MM.1S (cell line): Measurements from ENCODE around the gene NASP.

Experiments used
- EZH2 ChIP-seq: fragments of 300-600 bp; sonication (generic); optimal IDR thresholded peaks from 2 replicates; pipeline ENCODE3; 2017; ENCODE audit warnings: low read depth, mild to moderate bottlenecking, antibody characterized with exemption, low read length, mixed read lengths
- TF ChIP-seq, protein P1 (sequence below): fragments of 300-600 bp; sonication (generic); IDR thresholded peaks from 2 replicates; pipeline ENCODE4 v1.5.1; 2016; ENCODE audit warnings: antibody characterized with exemption, low read length, mixed read lengths

DNA sequence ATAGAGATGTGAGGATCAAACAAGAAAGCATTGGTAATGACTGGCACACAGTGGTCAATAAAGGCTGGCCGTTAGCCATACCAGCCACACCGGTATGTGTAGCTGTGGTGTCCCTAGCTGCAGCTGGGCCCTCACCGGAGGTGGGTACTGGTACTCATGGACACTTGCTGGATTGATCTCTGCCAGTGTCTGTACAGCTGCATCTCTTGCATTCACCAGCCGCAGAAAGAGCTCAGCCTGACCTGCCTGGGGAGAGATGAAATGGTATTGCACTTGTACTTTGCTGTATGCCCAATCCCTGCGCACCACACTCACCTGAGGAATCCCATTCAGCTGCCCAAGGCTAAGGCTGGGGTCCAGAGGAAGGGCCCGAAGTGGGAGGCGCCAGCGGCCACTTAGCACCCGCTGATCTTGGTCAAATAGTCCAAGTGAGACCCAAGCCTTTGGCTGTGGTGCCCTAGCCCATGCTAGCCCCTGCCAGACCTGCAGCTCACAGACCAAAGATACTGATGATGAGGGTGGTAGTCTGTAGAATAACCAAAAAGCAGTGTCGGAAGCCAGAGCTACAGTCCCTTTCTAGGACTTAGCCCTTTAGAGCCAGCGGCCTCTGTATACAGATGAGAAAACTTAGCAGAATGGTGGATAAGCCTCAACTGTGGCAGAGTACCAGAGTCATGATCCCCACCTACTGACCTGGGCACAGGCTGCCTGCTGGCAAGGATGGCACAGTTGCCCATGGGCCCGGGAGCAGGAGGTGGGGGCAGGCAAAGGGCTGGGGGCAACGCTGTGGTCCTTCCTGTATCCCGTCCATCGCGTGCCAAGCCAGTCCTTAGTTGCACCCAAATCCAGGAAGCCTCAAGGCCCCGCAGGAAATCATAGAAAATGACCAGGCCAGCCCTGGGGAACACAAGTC, 37.0 kb downstream of the NASP start:
- TF ChIP-seq EZH2 = no peak
- TF ChIP-seq, protein P1, sequence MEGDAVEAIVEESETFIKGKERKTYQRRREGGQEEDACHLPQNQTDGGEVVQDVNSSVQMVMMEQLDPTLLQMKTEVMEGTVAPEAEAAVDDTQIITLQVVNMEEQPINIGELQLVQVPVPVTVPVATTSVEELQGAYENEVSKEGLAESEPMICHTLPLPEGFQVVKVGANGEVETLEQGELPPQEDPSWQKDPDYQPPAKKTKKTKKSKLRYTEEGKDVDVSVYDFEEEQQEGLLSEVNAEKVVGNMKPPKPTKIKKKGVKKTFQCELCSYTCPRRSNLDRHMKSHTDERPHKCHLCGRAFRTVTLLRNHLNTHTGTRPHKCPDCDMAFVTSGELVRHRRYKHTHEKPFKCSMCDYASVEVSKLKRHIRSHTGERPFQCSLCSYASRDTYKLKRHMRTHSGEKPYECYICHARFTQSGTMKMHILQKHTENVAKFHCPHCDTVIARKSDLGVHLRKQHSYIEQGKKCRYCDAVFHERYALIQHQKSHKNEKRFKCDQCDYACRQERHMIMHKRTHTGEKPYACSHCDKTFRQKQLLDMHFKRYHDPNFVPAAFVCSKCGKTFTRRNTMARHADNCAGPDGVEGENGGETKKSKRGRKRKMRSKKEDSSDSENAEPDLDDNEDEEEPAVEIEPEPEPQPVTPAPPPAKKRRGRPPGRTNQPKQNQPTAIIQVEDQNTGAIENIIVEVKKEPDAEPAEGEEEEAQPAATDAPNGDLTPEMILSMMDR = no peak
